ENCODE data around the gene USP36. TPM values are rescaled to one million over a fixed set of nuclear protein-coding genes. Genes with fewer than 3 reads are reported as not detected.

The USP36 gene
- total RNA-seq, 1 donor: 30.8 TPM

GRCh38 chr17:78836420-78837021, 4.1 kb downstream of the USP36 start:
- no peak overlapping the region for H2AFZ ChIP-seq (ENCODE audit: low read length)
- no peak overlapping the region for H3K4me2 ChIP-seq (ENCODE audit: insufficient read depth, low read length)
- peaks cover 56% of the 10 kb centered on the region for H3K36me3 ChIP-seq (ENCODE audit: insufficient read depth, low read length)
- DNase-seq (ENCODE audit: insufficient read length, low spot score, missing footprints): peak; percentile 34
- no peaks in the 10 kb centered on the region for H3K27me3 ChIP-seq (ENCODE audit: insufficient read depth, low read length)
- TF ChIP-seq CTCF (IDR thresholded peaks at IDR 0.05; ENCODE audit: extremely low read depth, low read depth, low read length): no peak
- no peaks in the 10 kb centered on the region for H3K9me3 ChIP-seq (ENCODE audit: low read depth, low read length)
- no peak overlapping the region for H3K27ac ChIP-seq (ENCODE audit: low read depth, low read length)
- peaks cover 29% of the 10 kb centered on the region for H4K20me1 ChIP-seq (ENCODE audit: insufficient read depth, low read length)
- H3K79me2 ChIP-seq (ENCODE audit: insufficient read depth, low read length): peaks cover 84% of the 10 kb centered on the region
- peaks cover 15% of the 10 kb centered on the region for H3K4me1 ChIP-seq (ENCODE audit: insufficient read depth, low read length)
- H3K4me3 ChIP-seq (ENCODE audit: insufficient read depth, low read length): no peak overlapping the region

- Histone ChIP-seq H3K27ac (ENCODE audit: low read depth, low read length) (no peak overlapping the region), H3K79me2 (ENCODE audit: insufficient read depth, low read length) (peaks cover 93% of the 10 kb centered on the region), H3K9me3 (ENCODE audit: low read depth, low read length) (no peaks in the 10 kb centered on the region), H4K20me1 (ENCODE audit: insufficient read depth, low read length) (peaks cover 37% of the 10 kb centered on the region), H2AFZ (ENCODE audit: low read length) (no peak overlapping the region), H3K4me3 (ENCODE audit: insufficient read depth, low read length) (no peak overlapping the region), H3K4me1 (ENCODE audit: insufficient read depth, low read length) (peaks cover 13% of the 10 kb centered on the region), H3K27me3 (ENCODE audit: insufficient read depth, low read length) (no peaks in the 10 kb centered on the region), H3K4me2 (ENCODE audit: insufficient read depth, low read length) (no peak overlapping the region), H3K36me3 (ENCODE audit: insufficient read depth, low read length) (peaks cover 73% of the 10 kb centered on the region)
- DNase-seq (ENCODE audit: insufficient read length, low spot score, missing footprints): no peak
- TF ChIP-seq CTCF (IDR thresholded peaks at IDR 0.05; ENCODE audit: extremely low read depth, low read depth, low read length): no peak
Measured at GRCh38 chr17:78834571-78834970, 6.0 kb downstream of the USP36 start.

- Histone ChIP-seq H3K4me1 (ENCODE audit: insufficient read depth, low read length) (no peaks in the 10 kb centered on the region), H3K4me2 (ENCODE audit: insufficient read depth, low read length) (no peak overlapping the region), H4K20me1 (ENCODE audit: insufficient read depth, low read length) (peaks cover 40% of the 10 kb centered on the region), H3K36me3 (ENCODE audit: insufficient read depth, low read length) (peaks cover 91% of the 10 kb centered on the region), H3K4me3 (ENCODE audit: insufficient read depth, low read length) (no peak overlapping the region), H2AFZ (ENCODE audit: low read length) (no peak overlapping the region), H3K27me3 (ENCODE audit: insufficient read depth, low read length) (no peaks in the 10 kb centered on the region), H3K79me2 (ENCODE audit: insufficient read depth, low read length) (peaks cover 90% of the 10 kb centered on the region), H3K9me3 (ENCODE audit: low read depth, low read length) (no peaks in the 10 kb centered on the region), H3K27ac (ENCODE audit: low read depth, low read length) (no peak overlapping the region)
- DNase-seq (ENCODE audit: insufficient read length, low spot score, missing footprints): peak; percentile 32
- no peak for TF ChIP-seq CTCF (IDR thresholded peaks at IDR 0.05; ENCODE audit: extremely low read depth, low read depth, low read length)
Measured at GRCh38 chr17:78832541-78832810, 8.1 kb downstream of the USP36 start.

GRCh38 chr17:78831688-78832540, 8.7 kb downstream of the USP36 start:
- Histone ChIP-seq H2AFZ (ENCODE audit: low read length) (no peak overlapping the region), H3K27ac (ENCODE audit: low read depth, low read length) (no peak overlapping the region), H3K79me2 (ENCODE audit: insufficient read depth, low read length) (peaks cover 89% of the 10 kb centered on the region), H3K4me3 (ENCODE audit: insufficient read depth, low read length) (no peak overlapping the region), H3K36me3 (ENCODE audit: insufficient read depth, low read length) (peaks cover 92% of the 10 kb centered on the region), H3K4me2 (ENCODE audit: insufficient read depth, low read length) (no peak overlapping the region), H3K4me1 (ENCODE audit: insufficient read depth, low read length) (no peaks in the 10 kb centered on the region), H3K9me3 (ENCODE audit: low read depth, low read length) (no peaks in the 10 kb centered on the region), H4K20me1 (ENCODE audit: insufficient read depth, low read length) (peaks cover 36% of the 10 kb centered on the region), H3K27me3 (ENCODE audit: insufficient read depth, low read length) (no peaks in the 10 kb centered on the region)
- DNase-seq (ENCODE audit: insufficient read length, low spot score, missing footprints): peak; percentile 32
- TF ChIP-seq CTCF (IDR thresholded peaks at IDR 0.05; ENCODE audit: extremely low read depth, low read depth, low read length): no peak
